ENCODE results near the gene DPY19L3. TPM values are rescaled to one million over a fixed set of nuclear protein-coding genes. Genes with fewer than 3 reads are reported as not detected.

DPY19L3 gene
- total RNA-seq, 4 donors from 2014 or later, result 2.3 to 9.9 (median 7.5) TPM

GRCh38 chr19:32448026-32448425, 42.5 kb downstream of the DPY19L3 start:
- H3K9me3 ChIP-seq, result no peaks in the 10 kb centered on the region
- in situ Hi-C loops (cut with MboI; ENCODE audit: low sequenced_read_pairs in 4 of 4), result no loop called here
- intact Hi-C loops (cut with DNase I; ENCODE audit: low total_unique reads), result no loop called here
- TF ChIP-seq, protein P1, sequence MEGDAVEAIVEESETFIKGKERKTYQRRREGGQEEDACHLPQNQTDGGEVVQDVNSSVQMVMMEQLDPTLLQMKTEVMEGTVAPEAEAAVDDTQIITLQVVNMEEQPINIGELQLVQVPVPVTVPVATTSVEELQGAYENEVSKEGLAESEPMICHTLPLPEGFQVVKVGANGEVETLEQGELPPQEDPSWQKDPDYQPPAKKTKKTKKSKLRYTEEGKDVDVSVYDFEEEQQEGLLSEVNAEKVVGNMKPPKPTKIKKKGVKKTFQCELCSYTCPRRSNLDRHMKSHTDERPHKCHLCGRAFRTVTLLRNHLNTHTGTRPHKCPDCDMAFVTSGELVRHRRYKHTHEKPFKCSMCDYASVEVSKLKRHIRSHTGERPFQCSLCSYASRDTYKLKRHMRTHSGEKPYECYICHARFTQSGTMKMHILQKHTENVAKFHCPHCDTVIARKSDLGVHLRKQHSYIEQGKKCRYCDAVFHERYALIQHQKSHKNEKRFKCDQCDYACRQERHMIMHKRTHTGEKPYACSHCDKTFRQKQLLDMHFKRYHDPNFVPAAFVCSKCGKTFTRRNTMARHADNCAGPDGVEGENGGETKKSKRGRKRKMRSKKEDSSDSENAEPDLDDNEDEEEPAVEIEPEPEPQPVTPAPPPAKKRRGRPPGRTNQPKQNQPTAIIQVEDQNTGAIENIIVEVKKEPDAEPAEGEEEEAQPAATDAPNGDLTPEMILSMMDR (IDR thresholded peaks at IDR 0.05 in 4 of 5, conservative IDR thresholded peaks at IDR 0.05 in 1 of 5), result no peak
- no peak for TF ChIP-seq POLR2A (IDR thresholded peaks at IDR 0.05)
- no peaks in the 10 kb centered on the region for H3K27me3 ChIP-seq
- H3K27ac ChIP-seq, result no peak overlapping the region
- H3K4me1 ChIP-seq, result no peaks in the 10 kb centered on the region
- no peak for ATAC-seq
- DNase-seq, result no peak
- H3K36me3 ChIP-seq, result no peaks in the 10 kb centered on the region
- no peak overlapping the region for H3K4me3 ChIP-seq

DNA sequence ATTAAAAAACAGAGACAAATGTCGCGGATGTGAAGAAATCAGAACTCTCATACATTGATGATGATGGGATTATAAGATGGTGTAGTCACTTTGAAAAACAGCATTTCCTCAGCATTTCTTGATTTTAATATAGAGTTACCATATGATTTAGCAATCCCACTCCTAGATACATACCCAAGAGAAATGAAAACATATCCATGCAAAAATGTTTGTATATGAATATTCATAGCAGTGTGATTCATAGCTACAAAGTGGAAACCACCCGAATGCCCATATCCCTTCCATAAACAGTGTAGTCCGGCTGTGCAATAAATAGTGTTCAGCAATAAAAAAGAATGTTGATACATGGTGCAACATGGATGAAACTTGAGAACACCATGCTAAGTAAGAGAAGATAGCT, 44.6 kb downstream of the DPY19L3 start:
- DNase-seq (no peak), ATAC-seq (no peak)
- H3K4me3 ChIP-seq, result no peak overlapping the region
- intact Hi-C loops (cut with DNase I; ENCODE audit: low total_unique reads), result no loop called here
- H3K9me3 ChIP-seq, result no peaks in the 10 kb centered on the region
- H3K27ac ChIP-seq, result no peak overlapping the region
- TF ChIP-seq POLR2A (IDR thresholded peaks at IDR 0.05), result no peak
- TF ChIP-seq, protein P1 (IDR thresholded peaks at IDR 0.05 in 4 of 5, conservative IDR thresholded peaks at IDR 0.05 in 1 of 5), result no peak
- no peaks in the 10 kb centered on the region for H3K36me3 ChIP-seq
- in situ Hi-C loops (cut with MboI; ENCODE audit: low sequenced_read_pairs in 4 of 4), result no loop called here
- H3K27me3 ChIP-seq, result no peaks in the 10 kb centered on the region
- H3K4me1 ChIP-seq, result no peaks in the 10 kb centered on the region

GRCh38 chr19:32453736-32454135, 48.2 kb downstream of the DPY19L3 start:
- intact Hi-C loops (cut with DNase I; ENCODE audit: low total_unique reads), result no loop called here
- DNase-seq (no peak), ATAC-seq (no peak)
- Histone ChIP-seq H3K4me3 (no peak overlapping the region), H3K4me1 (no peaks in the 10 kb centered on the region), H3K27me3 (no peaks in the 10 kb centered on the region), H3K36me3 (peaks cover 0 to 6% of the 10 kb centered on the region in 2 donors), H3K9me3 (no peaks in the 10 kb centered on the region), H3K27ac (no peak overlapping the region)
- in situ Hi-C loops (cut with MboI; ENCODE audit: low sequenced_read_pairs in 4 of 4), result no loop called here
- no peak for TF ChIP-seq POLR2A (IDR thresholded peaks at IDR 0.05)
- TF ChIP-seq, protein P1 (IDR thresholded peaks at IDR 0.05 in 4 of 5, conservative IDR thresholded peaks at IDR 0.05 in 1 of 5), result no peak

DNA sequence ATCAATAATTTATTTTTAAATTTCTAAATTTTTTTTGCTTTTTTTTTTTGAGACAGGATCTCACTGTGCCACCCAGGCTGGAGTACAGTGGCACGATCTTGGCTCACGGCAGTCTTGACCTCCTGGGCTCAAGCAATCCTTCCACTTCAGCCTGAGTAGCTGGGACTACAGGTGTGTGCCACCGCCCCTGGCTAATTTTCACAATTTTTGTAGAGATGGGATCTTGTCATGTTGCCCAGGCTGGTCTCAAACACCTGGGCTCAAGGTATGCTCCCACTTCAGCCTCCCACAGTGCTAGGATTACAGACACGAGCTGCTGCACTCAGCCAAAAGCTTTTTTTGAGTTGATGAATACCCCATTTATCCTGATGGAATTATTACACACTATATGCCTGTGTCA, 50.8 kb downstream of the DPY19L3 start:
- no peak for ATAC-seq
- in situ Hi-C loops (cut with MboI; ENCODE audit: low sequenced_read_pairs in 4 of 4), result no loop called here

More for the DNA sequence above, 50.8 kb downstream of the DPY19L3 start:
- peaks cover 0 to 8% of the 10 kb centered on the region in 2 donors for H3K36me3 ChIP-seq
- no peaks in the 10 kb centered on the region for H3K4me1 ChIP-seq
- no peaks in the 10 kb centered on the region for H3K9me3 ChIP-seq
- TF ChIP-seq POLR2A (IDR thresholded peaks at IDR 0.05), result no peak
- TF ChIP-seq, protein P1 (IDR thresholded peaks at IDR 0.05 in 4 of 5, conservative IDR thresholded peaks at IDR 0.05 in 1 of 5), result no peak
- H3K4me3 ChIP-seq, result no peak overlapping the region
- no peaks in the 10 kb centered on the region for H3K27me3 ChIP-seq
- no peak overlapping the region for H3K27ac ChIP-seq
- DNase-seq, result no peak
- intact Hi-C loops (cut with DNase I; ENCODE audit: low total_unique reads), result no loop called here
